Keratinocyte (primary cell): ENCODE data around the gene PLEK. TPM values are rescaled to one million over a fixed set of nuclear protein-coding genes. Genes with fewer than 3 reads are reported as not detected.
"Not testable (repeated sequence)": the region's sequence is repeated elsewhere in the genome, so short reads cannot be mapped to it uniquely, and the experiment has no call there.

Source experiments
- DNase-seq: peaks from one replicate; pipeline ENCODE4 v3.0.0-alpha.2; 2011; ENCODE audit warnings: low read depth, missing footprints, low spot score
- FAIRE-seq: peaks from 2 replicates; lab custom pipeline; 2011; peaks lifted over from hg19 to GRCh38; lab: Jason Lieb, UNC
- H2AFZ ChIP-seq: 2 replicates; pipeline ENCODE4 v1.6.0; 2012; ENCODE audit warnings: low read length, control low read depth, inconsistent platforms; ENCODE audit not compliant: control insufficient read depth
- H3K27ac ChIP-seq: 2 replicates; pipeline ENCODE4 v1.5.1; 2011; ENCODE audit warnings: low read length; ENCODE audit not compliant: control insufficient read depth, insufficient read depth
- H3K27me3 ChIP-seq: 3 replicates; pipeline ENCODE4 v1.6.0; 2011; ENCODE audit warnings: low read length; ENCODE audit not compliant: control insufficient read depth, insufficient read depth; ENCODE audit errors: extremely low read depth
- H3K36me3 ChIP-seq, 2 experiments: 2 replicates in 1 of 2; 3 replicates in 1 of 2; pipeline ENCODE4 v1.5.1; 2011; ENCODE audit warnings: low read length in 2 of 2, mild to moderate bottlenecking in 1 of 2; ENCODE audit not compliant: control insufficient read depth in 2 of 2, insufficient read depth in 2 of 2; ENCODE audit errors: extremely low read depth in 1 of 2
- H3K4me1 ChIP-seq: 3 replicates; pipeline ENCODE4 v1.5.1; 2011; ENCODE audit warnings: low read length; ENCODE audit not compliant: control insufficient read depth, insufficient read depth; ENCODE audit errors: extremely low read depth
- H3K4me2 ChIP-seq: 3 replicates; pipeline ENCODE4 v1.6.0; 2011; ENCODE audit warnings: low read depth, low read length; ENCODE audit not compliant: control insufficient read depth, insufficient read depth; ENCODE audit errors: extremely low read depth
- H3K4me3 ChIP-seq, 3 experiments: fragments of 200-600 bp in 1 of 3; sonication (generic) in 1 of 3; 2 replicates in 2 of 3; 3 replicates in 1 of 3; pipeline ENCODE4 v1.5.1; 2011 to 2016; ENCODE audit warnings: low read length in 3 of 3, mild to moderate bottlenecking in 3 of 3, control low read depth in 2 of 3, inconsistent platforms in 1 of 3, low read depth in 1 of 3, mixed read lengths in 1 of 3, mixed run types in 1 of 3, moderate library complexity in 1 of 3; ENCODE audit not compliant: control insufficient read depth in 2 of 3, insufficient read depth in 2 of 3; ENCODE audit errors: extremely low read depth in 1 of 3
- H3K79me2 ChIP-seq: 2 replicates; pipeline ENCODE4 v1.6.0; 2012; ENCODE audit warnings: low read length; ENCODE audit not compliant: control insufficient read depth, insufficient read depth
- H3K9ac ChIP-seq: 3 replicates; pipeline ENCODE4 v1.6.0; 2011; ENCODE audit warnings: low read length; ENCODE audit not compliant: control insufficient read depth, insufficient read depth; ENCODE audit errors: extremely low read depth
- H3K9me1 ChIP-seq: 3 replicates; pipeline ENCODE4 v1.6.0; 2011; ENCODE audit warnings: low read length; ENCODE audit not compliant: control insufficient read depth, insufficient read depth; ENCODE audit errors: extremely low read depth
- H3K9me3 ChIP-seq: 2 replicates; pipeline ENCODE4 v1.5.1; 2012; ENCODE audit warnings: low read depth, low read length; ENCODE audit not compliant: control insufficient read depth
- H4K20me1 ChIP-seq: 3 replicates; pipeline ENCODE4 v1.6.0; 2011; ENCODE audit warnings: low read length; ENCODE audit not compliant: control insufficient read depth, insufficient read depth; ENCODE audit errors: extremely low read depth
- EZH2 ChIP-seq: IDR thresholded peaks from one replicate; pipeline ENCODE4 v1.6.1; 2012; ENCODE audit warnings: inconsistent platforms, mild to moderate bottlenecking, low read length, moderate library complexity
- dilution Hi-C: fragments of 300-500 bp; cut with MboI; formaldehyde crosslinking; loops from one replicate; pipeline ENCODE4 v1.7.0; 2020; ENCODE audit warnings: low sequenced_read_pairs; ENCODE audit not compliant: extremely low pct_ligation_motif_present
- polyA plus RNA-seq, 5 experiments: library from polyadenylated mRNA; depleted of rRNA in 3 of 5; stranded (reverse) in 3 of 5; stranded (forward) in 1 of 5; unstranded in 1 of 5; fragments of >200 nt; gene quantifications; 1 replicate in 1 of 5; 2 replicates in 3 of 5; 3 replicates in 1 of 5; pipeline versions ENCODE4 v1.2.1 to v1.2.3, GENCODE V29; 2011 to 2012; ENCODE audit warnings: missing spikeins in 2 of 5, low read depth in 1 of 5, low replicate concordance in 1 of 5
- TF ChIP-seq, protein P1 (sequence below), 3 experiments: IDR thresholded peaks in 1 of 3; conservative IDR thresholded peaks in 1 of 3; optimal IDR thresholded peaks in 1 of 3; 2 replicates in 2 of 3; 3 replicates in 1 of 3; pipeline versions ENCODE3 to v1.5.1; 2011; ENCODE audit warnings: low read length in 3 of 3, mild to moderate bottlenecking in 3 of 3, moderate library complexity in 2 of 3, control low read depth in 1 of 3, inconsistent platforms in 1 of 3; ENCODE audit not compliant: insufficient read depth in 2 of 3; ENCODE audit errors: extremely low read depth in 1 of 3

The PLEK gene
- polyA plus RNA-seq, 1 donor (not counting 4 experiments of a cell fraction or from before 2014, with no cell fraction given): 0.04 TPM

DNA sequence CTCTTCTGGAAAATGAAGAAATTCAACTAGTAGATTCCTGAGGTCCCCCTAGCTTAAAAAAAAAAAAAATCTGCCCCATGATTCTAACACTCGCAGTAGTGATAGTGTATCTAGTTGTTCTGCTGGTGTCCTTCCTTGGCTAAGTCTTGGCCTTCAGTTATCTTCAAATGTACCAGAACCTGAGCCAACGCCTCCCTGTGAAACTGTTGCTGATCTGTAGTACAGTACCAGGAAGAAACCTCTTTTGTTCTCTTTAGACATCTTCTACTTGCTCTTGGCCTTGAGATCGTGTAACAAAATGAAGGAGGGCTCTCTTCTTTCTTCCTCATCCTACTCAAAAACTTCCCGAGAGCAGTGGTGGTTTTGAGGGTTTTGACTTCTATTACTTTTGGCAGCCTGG lies 31.0 kb downstream of the PLEK start:
- H3K27me3 ChIP-seq: no peaks in the 10 kb centered on the region
- no peak overlapping the region for H2AFZ ChIP-seq
- no peak for FAIRE-seq
- no peaks in the 10 kb centered on the region for H3K9me3 ChIP-seq
- dilution Hi-C loops: no loop called here
- no peak for DNase-seq
- no peak overlapping the region for H3K27ac ChIP-seq
- H3K79me2 ChIP-seq: no peaks in the 10 kb centered on the region
- no peaks in the 10 kb centered on the region for H3K9me1 ChIP-seq
- H3K4me3 ChIP-seq: no peak overlapping the region
- no peaks in the 10 kb centered on the region for H3K4me1 ChIP-seq
- H3K9ac ChIP-seq: no peak overlapping the region
- H3K36me3 ChIP-seq: no peaks in the 10 kb centered on the region
- no peak overlapping the region for H3K4me2 ChIP-seq
- H4K20me1 ChIP-seq: no peaks in the 10 kb centered on the region
- TF ChIP-seq, protein P1, sequence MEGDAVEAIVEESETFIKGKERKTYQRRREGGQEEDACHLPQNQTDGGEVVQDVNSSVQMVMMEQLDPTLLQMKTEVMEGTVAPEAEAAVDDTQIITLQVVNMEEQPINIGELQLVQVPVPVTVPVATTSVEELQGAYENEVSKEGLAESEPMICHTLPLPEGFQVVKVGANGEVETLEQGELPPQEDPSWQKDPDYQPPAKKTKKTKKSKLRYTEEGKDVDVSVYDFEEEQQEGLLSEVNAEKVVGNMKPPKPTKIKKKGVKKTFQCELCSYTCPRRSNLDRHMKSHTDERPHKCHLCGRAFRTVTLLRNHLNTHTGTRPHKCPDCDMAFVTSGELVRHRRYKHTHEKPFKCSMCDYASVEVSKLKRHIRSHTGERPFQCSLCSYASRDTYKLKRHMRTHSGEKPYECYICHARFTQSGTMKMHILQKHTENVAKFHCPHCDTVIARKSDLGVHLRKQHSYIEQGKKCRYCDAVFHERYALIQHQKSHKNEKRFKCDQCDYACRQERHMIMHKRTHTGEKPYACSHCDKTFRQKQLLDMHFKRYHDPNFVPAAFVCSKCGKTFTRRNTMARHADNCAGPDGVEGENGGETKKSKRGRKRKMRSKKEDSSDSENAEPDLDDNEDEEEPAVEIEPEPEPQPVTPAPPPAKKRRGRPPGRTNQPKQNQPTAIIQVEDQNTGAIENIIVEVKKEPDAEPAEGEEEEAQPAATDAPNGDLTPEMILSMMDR (optimal IDR thresholded peaks at IDR 0.05 in 1 of 3, IDR thresholded peaks at IDR 0.05 in 1 of 3, conservative IDR thresholded peaks at IDR 0.05 in 1 of 3; ENCODE audit: extremely low read depth in 1 of 3, insufficient read depth in 2 of 3, low read length in 3 of 3): no peak
- no peak for TF ChIP-seq EZH2

DNA sequence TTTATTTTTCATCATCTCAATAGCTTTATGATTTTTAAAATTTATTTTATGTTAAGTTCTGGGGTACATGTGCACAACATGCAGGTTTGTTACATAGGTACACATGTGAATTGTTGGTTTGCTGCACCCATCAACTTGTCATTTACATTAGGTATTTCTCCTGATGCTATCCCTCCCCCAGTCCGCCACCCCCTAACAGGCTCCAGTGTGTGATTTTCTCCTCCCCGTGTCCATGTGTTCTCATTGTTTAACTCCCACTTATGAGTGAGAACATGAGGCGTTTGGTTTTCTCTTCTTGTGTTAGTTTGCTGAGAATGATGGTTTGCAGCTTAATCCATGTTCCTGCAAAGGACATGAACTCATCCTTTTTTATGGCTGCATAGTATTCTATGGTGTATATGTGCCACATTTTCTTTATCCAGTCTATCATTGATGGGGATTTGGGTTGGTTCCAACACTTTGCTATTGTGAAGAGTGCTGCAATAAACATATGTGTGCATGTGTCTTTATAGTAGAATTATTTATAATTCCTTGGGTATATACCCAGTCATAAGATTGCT lies 32.7 kb downstream of the PLEK start:
- H2AFZ ChIP-seq, H3K9ac ChIP-seq, H4K20me1 ChIP-seq, H3K27me3 ChIP-seq, H3K4me3 ChIP-seq, H3K79me2 ChIP-seq, H3K36me3 ChIP-seq, DNase-seq, H3K27ac ChIP-seq, H3K4me2 ChIP-seq, dilution Hi-C loops, H3K9me3 ChIP-seq, H3K9me1 ChIP-seq, H3K4me1 ChIP-seq, FAIRE-seq: not testable (repeated sequence)

DNA sequence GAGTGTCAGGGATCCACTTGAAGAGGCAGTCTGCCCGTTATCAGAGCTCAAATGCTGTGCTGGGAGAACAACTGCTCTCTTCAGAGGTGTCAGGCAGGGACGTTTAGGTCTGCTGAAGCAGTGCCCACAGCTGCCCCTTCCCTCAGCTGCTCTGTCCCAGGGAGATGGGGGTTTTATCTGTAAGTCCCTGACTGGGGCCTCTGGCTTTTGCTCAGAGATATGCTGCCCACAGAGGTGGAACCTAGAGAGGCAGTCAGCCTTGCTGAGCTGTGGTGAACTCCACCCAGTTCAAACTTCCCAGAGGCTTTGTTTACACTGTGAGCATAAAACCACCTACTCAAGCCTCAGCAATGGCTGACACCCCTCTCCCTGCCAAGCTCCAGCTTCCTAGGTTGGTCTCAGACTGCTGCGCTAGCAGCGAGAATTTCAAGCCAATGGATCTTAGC lies 38.1 kb downstream of the PLEK start:
- H3K27ac ChIP-seq: no peak overlapping the region
- H3K9me3 ChIP-seq: no peaks in the 10 kb centered on the region
- no peaks in the 10 kb centered on the region for H3K4me1 ChIP-seq
- TF ChIP-seq EZH2: no peak
- TF ChIP-seq, protein P1 (optimal IDR thresholded peaks at IDR 0.05 in 1 of 3, IDR thresholded peaks at IDR 0.05 in 1 of 3, conservative IDR thresholded peaks at IDR 0.05 in 1 of 3; ENCODE audit: extremely low read depth in 1 of 3, insufficient read depth in 2 of 3, low read length in 3 of 3): no peak
- no peak overlapping the region for H3K4me3 ChIP-seq
- H3K9ac ChIP-seq: no peak overlapping the region
- dilution Hi-C loops: no loop called here
- H3K36me3 ChIP-seq: no peaks in the 10 kb centered on the region
- DNase-seq (no peak), FAIRE-seq (no peak)
- H3K9me1 ChIP-seq: no peaks in the 10 kb centered on the region
- no peak overlapping the region for H2AFZ ChIP-seq
- H3K79me2 ChIP-seq: no peaks in the 10 kb centered on the region
- no peak overlapping the region for H3K4me2 ChIP-seq
- H3K27me3 ChIP-seq: peaks cover 9% of the 10 kb centered on the region
- H4K20me1 ChIP-seq: no peaks in the 10 kb centered on the region
